ENCODE data around the gene NT5DC1. TPM values are rescaled to one million over a fixed set of nuclear protein-coding genes. Genes with fewer than 3 reads are reported as not detected.

NT5DC1 gene
- total and polyA plus RNA-seq, 2 experiments from 2014 or later, result 27.0 to 29.8 TPM

- H3K79me2 ChIP-seq (replicated peaks; ENCODE audit: insufficient read depth), result peaks cover 5% of the 10 kb centered on the region; the same call in 1 of the 2 replicates
- H4K20me1 ChIP-seq (replicated peaks; ENCODE audit: insufficient read depth), result no peaks in the 10 kb centered on the region
- Mint-ChIP-seq H3K36me3 (ENCODE audit: low read depth) (peaks cover 13% of the 10 kb centered on the region), H3K27ac (no peak overlapping the region), H3K4me1 (no peaks in the 10 kb centered on the region), H3K9me3 (0 out of 3 replicates have a peak, but pooled peaks cover 3% of the 10 kb centered on the region), H3K27me3 (ENCODE audit: insufficient read depth, low read depth, poor library complexity) (no peaks in the 10 kb centered on the region), H3K4me3 (no peak overlapping the region)
- no peak overlapping the region for H3K4me3 ChIP-seq
- no peaks in the 10 kb centered on the region for H3K27me3 ChIP-seq (ENCODE audit: insufficient read depth)
- no peak overlapping the region for H3K27ac ChIP-seq (ENCODE audit: low read depth)
- no peaks in the 10 kb centered on the region; the same call in 1 of the 2 replicates for H3K9me2 ChIP-seq (ENCODE audit: insufficient read depth)
- no peaks in the 10 kb centered on the region for H3K36me3 ChIP-seq (ENCODE audit: insufficient read depth)
- no peak overlapping the region for H3K4me2 ChIP-seq
- no peak for ATAC-seq
- H2AFZ ChIP-seq, result no peak overlapping the region
- DNase-seq (ENCODE audit: low spot score), result no peak
- TF ChIP-seq STAT1 (IDR thresholded peaks at IDR 0.05; ENCODE audit: unreplicated experiment), result no peak
- TF ChIP-seq JUNB (IDR thresholded peaks at IDR 0.05; ENCODE audit: unreplicated experiment), result no peak
- no peak for TF ChIP-seq NANOG (IDR thresholded peaks at IDR 0.05; ENCODE audit: borderline replicate concordance)
- TF ChIP-seq, protein P1, sequence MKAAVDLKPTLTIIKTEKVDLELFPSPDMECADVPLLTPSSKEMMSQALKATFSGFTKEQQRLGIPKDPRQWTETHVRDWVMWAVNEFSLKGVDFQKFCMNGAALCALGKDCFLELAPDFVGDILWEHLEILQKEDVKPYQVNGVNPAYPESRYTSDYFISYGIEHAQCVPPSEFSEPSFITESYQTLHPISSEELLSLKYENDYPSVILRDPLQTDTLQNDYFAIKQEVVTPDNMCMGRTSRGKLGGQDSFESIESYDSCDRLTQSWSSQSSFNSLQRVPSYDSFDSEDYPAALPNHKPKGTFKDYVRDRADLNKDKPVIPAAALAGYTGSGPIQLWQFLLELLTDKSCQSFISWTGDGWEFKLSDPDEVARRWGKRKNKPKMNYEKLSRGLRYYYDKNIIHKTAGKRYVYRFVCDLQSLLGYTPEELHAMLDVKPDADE (IDR thresholded peaks at IDR 0.05), result no peak
- TF ChIP-seq POLR2AphosphoS5 (IDR thresholded peaks at IDR 0.05; ENCODE audit: low read depth), result no peak
- TF ChIP-seq ZNF331 (CRISPR knock-in tag; IDR thresholded peaks at IDR 0.05; ENCODE audit: low read depth), result no peak
- TF ChIP-seq ZNF114 (CRISPR knock-in tag; IDR thresholded peaks at IDR 0.05), result no peak
- TF ChIP-seq ZNF462 (CRISPR knock-in tag; IDR thresholded peaks at IDR 0.05), result no peak
- no peak for TF ChIP-seq EZH2phosphoT487 (IDR thresholded peaks at IDR 0.05; ENCODE audit: unreplicated experiment)
- TF ChIP-seq CTCF (conservative IDR thresholded peaks at IDR 0.05; ENCODE audit: low read depth in 2 of 2), result no peak
- no peaks in the 10 kb centered on the region for H3F3A ChIP-seq (replicated peaks; ENCODE audit: low read depth)
- no peaks in the 10 kb centered on the region for H3K4me1 ChIP-seq (ENCODE audit: insufficient read depth)
Observed at GRCh38 chr6:116169880-116170279, 69.2 kb downstream of the NT5DC1 start.

Measured in GM23338 (cell line).